Fibroblast of skin of scalp (primary cell): ENCODE data around the gene ASRGL1.

Source experiments
- DNase-seq: peaks from one replicate; pipeline ENCODE4 v3.0.0-alpha.2; 2013

Gene ASRGL1

DNA sequence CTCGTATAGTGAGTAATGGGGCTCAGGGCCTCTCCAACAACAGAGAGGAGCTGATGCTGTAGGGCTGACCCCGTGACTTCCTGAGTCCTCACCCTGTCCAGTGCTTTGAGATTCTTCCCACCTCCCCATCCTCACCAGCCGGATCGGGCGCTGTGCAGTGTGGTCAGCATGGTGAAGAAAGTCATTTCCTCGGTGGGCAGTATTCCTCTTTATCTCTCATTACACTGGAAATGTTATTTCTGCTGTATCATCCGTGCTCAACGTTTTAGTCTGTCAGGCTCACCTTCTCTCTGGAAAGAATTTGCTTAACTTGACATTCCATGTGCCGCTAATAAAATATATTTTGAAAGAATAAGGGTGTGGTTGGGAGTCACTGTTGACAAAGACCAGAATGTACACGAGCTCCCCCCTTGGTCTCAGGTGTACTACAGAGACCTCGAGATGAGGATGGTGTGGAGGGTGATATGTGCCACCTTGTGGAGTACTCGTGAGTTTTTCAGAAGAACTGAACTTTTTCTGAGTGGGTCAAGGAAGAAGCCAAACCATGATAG, 55.9 kb downstream of the ASRGL1 start:
- no peak for DNase-seq

DNA sequence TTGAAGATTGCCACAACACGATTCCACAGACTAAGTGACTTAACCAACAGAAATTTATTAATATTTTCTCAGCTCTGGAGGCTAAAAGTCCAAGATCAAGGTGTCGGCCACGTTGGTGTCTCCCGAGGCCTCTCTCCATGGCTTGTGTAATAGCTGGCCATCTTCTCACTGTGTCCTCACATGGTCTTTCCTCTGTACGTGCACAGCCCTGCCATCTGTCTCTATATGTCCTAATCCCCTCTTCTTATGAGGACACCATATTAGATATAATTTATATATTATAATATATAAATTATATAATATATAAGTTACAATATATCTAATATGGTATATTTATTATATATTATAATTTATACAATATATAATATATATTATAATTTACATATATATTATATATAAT, 56.5 kb downstream of the ASRGL1 start:
- no peak for DNase-seq

DNA sequence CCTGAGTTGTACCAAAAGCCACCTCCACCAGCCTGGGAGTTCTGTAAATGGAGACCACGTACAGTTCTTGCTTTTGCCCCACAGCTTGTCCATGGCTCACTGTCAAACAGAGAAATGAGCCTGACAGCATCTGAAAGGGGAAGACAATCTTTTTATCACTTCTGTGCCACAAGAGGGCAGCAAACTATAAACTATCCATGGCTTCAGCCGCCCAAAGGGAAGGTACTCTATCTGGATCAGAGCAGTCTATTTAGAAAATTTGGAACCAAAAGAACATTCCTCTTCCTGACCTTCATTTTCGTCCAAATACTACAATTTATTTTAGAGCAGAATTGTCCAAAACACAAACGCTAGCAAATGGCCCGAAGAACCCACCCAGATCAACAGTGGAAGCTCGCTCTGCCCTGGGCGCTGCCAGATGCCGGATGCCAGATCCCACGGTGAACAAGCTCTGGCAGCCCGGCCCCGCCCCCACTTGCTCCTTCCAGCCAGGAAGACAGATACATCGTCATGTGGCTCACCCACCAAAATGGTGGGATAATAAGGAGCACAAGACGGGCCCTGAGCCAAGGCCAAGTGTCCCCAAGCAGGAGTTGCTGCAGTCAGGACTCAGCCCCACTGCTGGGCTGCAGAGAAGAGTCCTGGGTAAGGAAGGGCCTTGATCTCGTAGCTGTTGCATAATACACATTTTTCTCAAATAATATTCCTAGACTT, 57.7 kb downstream of the ASRGL1 start:
- peak; percentile 86 for DNase-seq

DNA sequence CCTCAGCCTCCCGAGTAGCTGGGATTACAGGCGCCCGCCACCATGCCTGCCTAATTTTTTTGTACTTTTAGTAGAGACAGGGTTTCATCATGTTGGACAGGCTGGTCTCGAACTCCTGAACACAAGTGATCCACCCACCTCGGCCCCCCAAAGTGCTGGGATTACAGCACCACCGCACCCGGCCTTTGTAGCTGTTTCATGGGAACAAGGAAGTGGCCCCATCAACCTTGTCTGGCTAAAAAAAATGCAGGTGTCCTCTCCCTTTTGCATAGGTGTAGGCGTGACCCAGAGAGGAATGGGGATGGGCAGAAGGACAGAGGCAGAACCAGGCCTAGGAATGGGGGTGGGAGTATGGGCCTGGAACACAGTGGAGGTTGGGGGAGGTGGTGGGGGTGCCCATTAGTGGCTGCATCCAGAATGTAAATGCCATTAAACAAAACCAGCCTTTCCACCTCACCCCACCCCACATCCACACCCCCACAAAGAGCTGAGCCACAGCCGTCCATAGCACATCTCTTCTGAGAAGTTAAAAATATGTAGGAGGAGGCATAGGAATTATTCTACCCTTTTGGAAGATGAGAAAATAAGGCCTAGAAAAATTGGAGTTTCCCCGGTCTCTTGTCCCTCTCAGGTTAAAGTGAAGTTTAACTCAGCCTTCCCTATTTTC, 58.8 kb downstream of the ASRGL1 start:
- DNase-seq = no peak

DNA sequence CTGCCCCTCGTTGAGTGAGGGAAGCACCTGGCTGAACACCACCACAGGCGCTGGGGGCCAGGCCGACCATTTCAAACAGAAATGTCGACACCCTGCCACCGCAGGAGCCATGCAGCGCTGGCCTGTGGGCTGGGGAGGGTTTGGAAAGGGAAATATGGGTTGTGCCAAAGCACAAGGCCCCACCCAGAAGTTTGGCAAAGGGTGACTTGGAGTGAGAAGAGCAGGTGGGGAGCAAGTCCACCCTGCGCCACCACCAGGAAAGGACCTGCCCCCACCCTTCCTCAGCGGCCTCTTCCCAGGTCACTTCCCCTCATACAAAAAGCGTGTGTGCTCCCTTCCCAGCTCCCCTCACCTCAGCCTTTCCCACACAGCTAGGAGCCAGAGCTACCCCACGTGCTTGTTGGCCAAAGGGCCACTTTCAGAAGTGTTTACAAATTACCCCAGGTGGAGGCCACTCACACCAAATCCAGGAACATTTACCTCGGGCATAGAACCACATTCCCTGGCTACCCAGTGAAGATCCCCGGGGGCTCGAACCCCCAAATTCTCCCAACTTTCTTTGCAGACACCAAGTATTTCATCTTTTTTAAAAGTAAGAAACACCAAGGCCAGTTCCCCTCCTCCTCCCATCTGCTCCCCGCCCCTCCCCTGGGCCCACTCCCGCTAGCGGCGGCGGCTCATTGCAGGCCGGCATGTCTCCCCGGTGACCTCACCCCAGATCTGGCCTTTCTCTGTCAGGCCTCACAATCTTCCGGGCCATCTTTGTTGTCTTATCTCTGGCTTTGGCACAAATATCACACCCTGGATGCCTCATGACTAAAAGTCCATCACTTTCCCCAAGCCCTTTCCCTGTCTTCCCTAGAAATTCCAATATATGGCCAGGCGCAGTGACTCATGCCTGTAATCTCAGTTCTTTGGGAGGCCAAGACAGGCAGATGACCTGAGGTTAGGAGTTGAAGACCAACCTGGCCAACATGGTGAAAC, 61.1 kb downstream of the ASRGL1 start:
- DNase-seq = peak; percentile 69

DNA sequence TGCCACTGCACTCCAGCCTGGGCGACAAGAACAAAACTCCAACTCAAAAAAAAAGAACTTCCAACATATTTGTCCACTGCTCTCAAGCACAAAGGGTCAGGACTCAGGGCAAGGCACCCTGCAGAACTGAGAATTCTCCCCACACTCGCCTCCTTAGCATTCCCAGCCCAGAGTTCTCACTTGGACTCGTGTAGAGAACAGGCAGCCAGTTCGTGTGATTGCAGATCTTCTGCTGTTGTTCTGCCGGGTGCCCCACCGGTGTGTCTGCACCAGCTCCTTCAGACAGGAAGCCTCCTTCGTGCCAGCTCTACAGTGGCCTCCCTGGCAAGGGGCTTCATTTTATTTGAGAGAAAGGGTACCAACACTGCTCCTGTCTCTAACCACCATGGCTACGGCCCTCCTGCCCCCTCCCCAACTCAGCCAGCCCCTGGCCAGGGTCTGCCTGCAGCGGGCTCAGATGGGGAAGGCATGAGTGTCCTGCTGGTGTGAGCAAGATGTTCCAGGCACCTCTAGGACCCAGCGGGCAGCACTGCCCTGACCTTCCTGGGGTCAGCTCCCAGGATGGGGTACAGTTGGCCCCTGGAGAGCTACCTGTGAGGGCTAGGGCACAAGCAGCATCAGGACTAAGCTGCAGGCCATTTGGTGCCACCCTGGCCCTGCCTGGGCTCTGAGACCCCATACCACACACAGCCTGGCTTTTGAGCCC, 62.1 kb downstream of the ASRGL1 start:
- DNase-seq = no peak

DNA sequence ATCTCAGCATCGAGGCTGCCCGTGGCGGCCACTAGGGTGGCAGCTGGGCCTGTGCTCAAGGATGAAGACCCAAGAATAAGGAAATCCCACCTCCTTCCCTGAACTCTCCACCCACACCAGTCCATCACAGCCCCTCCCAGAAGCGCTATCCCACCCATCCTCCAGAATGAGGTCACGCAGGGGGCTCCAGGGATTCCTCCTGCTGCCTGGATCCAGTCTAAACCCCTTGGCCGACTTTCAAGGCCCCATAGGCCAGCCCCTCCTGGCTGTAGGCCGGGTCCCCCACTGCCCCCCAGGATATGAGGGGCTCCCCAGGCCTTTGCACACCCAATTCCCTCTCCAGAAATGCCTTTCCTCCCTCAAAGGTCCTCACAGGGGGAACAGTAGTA, 62.6 kb downstream of the ASRGL1 start:
- DNase-seq = peak; percentile 18

DNA sequence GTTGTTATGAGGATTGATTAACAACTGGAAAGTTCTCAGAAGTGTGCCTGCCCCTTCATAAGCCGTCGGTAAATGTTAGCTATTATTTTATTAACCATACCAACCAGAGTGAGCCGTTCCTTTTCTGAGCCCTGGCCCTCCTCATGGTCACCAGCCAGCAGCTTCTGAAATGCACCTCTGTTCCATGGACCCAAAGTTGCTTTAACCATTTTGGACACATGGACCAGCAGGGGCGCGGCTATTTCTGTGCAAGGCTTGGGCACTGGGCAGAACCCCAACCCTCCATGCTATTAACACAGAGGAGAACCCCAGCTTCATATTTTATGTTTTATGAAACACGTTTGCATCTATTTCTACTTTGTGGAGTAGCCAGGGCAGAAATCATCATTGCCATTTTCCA, 63.0 kb downstream of the ASRGL1 start:
- DNase-seq = no peak

DNA sequence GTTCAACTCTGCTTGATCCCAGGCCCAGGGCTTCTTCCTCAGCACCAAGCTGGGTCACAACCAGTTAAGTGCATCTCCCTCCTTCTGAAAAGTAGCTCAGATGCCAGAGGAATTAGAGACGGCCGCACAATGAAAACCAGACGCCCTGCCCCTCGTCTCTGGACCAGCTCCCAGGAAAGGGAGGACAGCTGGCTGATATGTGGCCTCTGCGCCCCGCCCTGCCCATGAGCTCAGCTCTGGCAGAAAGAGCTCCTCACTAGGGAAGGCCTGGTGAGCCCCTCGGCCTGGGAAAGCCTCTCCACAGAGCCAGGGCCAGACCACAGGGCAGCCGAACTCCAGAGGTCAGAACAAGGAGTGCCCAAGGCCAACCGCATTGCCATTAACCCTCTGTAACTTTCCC, 63.5 kb downstream of the ASRGL1 start:
- peak; percentile 89 for DNase-seq

DNA sequence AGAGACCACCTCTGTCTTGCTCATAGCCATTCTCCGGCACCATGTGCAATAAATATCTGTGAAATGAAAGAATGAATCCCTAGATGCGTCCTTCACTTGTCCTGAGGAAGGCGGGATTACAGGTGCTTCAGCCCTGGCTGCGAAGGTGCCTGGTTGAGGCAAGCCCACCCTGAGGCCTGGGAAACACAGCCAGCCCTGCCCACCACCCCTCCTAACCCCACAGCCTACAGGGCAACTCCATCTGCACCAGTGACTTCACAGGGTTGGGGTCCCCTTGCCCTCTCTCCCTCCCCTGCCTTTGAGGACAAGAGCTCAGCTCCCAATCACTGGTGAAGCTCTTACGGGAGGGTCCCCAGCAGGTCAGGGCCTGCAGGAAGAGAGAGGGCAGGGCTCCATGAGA, 64.1 kb downstream of the ASRGL1 start:
- no peak for DNase-seq

DNA sequence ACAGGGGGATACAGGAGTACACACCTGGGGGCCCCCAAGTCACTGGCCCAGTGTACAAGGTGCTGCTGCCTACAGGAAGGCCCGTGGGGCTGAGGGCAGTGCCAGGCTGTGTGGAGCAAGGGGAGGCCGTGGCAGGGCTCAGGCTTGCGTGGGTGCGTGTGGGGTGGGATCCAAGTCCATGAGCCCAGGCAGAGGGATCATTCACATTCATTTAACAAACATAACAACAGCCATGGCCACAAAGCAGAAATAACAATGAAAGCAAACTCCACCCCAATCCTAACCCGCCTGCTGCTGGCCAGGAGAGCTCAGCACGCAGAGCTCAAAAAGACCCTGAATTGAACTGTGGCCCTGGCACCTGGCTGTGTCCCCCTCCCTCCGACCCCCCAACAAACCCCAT, 64.6 kb downstream of the ASRGL1 start:
- no peak for DNase-seq

DNA sequence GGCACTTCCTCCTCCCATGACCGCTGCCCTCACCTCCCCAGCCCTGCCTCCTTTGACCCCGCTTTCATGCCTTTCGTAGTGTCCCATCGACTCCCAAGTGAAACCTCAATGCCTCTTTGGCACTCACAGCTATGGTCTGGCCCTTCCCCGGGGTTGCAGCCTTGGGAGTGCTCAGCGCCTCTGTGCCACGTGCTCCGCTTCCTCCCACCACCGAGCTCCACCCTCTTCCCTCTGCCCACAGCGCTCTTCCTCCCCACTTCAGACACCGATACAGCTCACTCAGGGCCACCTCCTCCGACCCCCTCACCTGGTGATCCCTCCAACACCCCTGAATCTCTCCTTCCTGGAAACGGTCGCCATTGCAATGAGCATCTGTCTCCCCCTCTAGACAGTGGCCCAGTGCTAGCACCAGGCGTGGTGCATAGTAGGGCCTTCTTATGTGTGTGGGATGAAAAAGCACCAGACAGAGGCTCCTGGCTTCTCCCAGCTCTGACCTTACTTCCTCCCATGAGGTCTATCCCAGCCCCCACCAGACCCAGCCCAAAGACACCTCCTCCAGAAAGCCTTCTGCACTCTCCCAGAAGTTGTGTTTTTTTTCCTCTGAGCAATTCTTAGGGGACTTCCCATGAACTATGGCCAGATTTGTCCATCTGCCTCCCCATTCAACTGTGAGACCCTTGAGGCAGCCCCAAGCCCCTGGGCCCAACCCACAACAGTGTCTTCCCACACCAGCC, 65.1 kb downstream of the ASRGL1 start:
- DNase-seq = no peak

DNA sequence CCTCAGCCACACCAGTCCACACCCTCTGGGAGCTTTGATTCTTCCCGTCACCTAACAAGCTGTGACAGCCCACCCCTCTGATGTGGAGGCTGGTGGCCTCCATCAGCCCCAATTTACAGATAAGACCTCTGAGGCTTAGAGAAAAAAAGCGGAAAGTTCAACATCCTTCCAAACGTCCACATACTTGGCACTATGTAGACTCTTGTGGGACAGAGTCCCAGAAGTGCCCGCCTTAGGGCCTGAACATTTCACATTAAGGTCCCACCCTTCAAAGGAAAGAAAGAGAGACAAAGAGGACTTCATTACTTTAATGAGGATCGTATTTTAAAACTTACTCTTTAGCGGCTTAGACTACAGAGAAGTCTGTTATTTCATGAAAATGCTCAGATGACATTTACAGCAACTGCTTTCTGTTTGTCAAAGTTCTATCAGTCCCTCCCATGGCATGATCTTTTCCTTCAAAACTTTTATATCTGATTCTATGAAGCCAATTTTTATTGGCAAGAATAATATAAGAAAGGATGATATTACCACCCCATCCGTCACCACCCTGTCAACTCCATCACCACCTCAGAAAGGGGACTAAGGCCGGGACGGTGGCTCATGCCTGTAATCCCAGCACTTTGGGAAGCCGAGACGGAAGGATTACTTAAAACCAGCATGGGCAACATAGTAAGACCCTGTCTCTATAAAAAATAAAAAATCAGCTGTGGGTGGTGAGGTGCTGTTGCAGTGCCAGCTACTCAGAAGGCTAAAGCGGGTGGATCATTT, 65.9 kb downstream of the ASRGL1 start:
- no peak for DNase-seq

DNA sequence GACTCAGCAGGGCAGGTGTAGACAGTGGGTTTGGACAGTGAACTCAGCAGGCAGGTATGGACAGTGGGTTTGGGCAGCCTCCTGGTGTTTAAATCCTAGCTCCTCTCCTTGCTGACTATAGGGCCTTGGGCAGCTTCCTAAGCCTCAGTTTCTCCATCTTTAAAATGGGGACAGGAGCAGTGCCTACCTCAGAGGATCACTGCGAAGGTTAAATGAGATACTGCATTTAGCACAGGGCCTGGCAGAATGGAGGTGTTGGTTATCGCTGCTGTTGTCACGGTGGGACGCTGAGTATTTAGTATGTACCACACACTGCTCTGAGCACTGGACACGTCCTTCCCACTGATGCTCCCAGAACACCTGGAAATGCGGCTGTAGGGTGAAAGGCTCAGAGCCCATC, 67.2 kb downstream of the ASRGL1 start:
- no peak for DNase-seq

DNA sequence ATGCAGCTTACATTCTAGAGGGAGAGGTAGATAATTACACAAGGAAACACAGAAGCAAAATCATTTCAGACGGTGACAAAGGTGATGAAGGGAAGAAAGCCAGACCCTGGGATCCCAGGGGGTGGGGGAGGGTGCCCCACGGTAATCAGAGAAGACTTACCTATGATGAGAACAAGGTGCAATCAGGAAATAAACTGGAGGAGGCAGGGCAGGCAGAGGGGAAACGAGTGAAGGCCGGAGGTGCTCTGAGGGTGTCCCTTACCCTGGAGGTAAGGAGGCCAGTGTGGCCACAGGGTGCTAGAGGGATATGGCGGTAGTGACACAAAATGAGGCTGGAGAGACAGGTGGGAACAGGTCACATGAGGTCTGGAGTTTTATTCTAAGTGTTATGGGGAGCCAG, 67.7 kb downstream of the ASRGL1 start:
- no peak for DNase-seq

DNA sequence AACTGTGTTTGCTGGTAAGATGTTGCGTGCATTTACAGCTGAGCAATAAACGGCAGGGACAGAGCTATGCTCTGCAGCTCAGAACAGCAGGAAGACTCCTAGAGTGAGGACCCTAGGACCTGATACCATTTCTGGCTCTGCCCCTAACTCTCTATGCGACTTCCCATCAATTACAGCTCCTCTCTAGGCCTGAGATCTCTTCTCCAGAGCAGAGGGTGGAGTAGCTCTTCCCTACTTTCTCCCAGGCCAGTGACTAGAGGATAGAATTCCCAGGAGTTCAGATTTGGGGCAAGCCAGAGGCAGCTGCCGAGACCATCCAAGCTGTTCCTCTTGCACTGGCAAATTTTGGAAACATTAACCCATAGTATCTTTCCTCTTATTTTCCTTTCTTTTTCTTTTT, 68.8 kb downstream of the ASRGL1 start:
- DNase-seq = no peak

DNA sequence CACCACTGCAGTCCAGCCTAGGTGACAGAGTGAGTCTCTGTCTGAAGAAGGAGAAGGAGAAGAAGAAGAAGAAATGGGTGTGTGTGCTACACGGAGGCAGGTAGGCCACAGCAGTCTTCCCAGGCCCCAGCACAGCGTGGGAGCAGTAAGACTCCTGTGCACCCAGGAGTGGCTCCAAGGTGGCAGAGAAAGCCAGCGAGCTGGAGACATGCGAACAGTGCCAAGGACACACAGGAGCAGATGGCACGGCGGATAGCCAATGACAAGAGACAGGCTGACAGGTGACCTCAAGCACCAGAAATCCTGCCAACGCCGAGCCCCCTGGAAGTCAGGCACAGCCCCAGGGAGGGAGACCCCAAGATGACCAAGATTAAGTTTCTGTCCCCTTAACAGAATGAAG, 72.6 kb downstream of the ASRGL1 start:
- no peak for DNase-seq

DNA sequence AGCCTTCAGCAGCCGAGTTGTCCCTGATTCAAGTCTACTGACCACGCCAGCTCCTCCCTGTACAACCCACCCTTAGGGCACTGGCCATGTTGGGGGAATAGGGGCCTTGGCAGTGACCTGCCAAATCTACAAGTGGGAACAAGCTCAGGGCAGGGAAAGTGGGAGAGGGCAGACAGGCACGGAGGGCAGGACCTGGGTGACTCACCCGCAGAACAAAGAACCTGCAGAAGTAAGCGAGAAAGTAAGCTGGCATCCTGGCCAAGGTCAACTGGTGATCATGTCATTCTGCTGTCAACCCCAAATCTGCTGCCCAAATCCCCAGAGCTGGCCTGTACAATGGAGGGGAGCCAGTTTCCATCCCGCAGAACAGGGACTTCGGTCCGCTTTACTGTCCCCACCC, 73.7 kb downstream of the ASRGL1 start:
- no peak for DNase-seq

DNA sequence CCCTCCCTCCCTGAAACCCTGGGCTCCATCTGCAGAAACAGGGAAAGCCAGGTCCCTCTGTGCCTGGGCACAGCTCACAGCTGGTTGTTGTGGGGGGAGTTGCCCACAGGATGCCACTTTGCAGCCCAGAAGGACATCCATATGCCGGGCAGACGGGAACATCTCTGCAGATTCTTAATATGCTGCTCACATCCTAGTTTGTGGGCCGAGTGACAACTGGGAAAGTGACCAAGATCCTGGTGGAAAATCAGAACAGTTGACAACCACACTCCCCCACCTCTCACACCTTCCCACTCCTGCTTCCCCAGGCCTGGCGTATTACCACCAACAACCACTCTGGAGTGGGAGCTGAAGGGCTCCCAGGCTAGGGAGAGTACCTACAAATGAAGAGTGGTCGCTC, 74.3 kb downstream of the ASRGL1 start:
- DNase-seq = no peak

DNA sequence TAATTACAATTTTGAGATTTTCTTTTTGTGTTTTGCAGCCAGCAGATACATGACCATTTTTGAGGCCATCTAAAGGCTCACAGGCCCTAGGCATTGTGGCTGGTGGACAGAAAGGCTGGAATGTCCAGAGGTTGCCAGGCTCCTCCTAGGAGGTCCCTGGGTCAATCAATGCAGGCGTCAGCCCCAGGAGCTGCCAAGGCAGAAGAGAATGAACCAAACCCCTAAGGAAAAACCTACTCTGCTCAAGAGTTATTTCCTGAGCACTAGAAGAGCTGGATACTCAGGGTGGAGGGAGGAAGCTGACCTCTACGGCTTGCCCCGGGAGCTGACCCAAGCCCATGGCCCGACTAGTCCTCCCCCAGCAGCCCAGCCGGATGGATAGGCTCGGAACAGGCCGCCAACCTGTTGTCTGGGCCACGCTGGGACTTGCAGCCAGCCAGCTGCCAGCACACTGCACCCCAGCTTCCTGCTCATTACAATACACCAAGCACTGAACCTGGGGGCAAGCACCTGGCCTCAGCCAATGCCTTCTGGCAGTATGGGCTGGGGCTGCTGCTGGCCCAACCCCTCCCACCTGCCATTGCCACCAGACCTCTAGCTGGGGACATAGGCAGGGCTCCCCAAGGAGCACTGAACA, 75.9 kb downstream of the ASRGL1 start:
- DNase-seq = no peak
